HepG2 (cell line): ENCODE results near the gene GOLGA3. TPM values are rescaled to one million over a fixed set of nuclear protein-coding genes. Genes with fewer than 3 reads are reported as not detected.

Experiments used
- BORCS8-MEF2B ChIP-seq: sonication (generic); formaldehyde crosslinking; IDR thresholded peaks from 2 replicates; pipeline ENCODE4 v1.8.0; 2022; ENCODE audit warnings: mild to moderate bottlenecking, missing genetic modification reagents
- EHMT2 ChIP-seq: fragments of 200-600 bp; sonication (generic); IDR thresholded peaks from 2 replicates; pipeline ENCODE4 v1.7.0; 2017; ENCODE audit warnings: antibody characterized with exemption, low read depth, low read length, borderline replicate concordance
- ETV5 ChIP-seq: IDR thresholded peaks from 2 replicates; pipeline ENCODE4 v1.6.1; 2018; ENCODE audit warnings: missing biosample characterization, missing genetic modification reagents, inconsistent platforms, borderline replicate concordance
- FOSL2 ChIP-seq: sonication (generic); formaldehyde crosslinking; IDR thresholded peaks from 2 replicates; pipeline ENCODE4 v1.4.0; 2020; ENCODE audit warnings: missing genetic modification reagents
- HDAC6 ChIP-seq: fragments of 200-600 bp; sonication (generic); IDR thresholded peaks from 2 replicates; pipeline ENCODE4 v1.7.0; 2017; ENCODE audit warnings: mild to moderate bottlenecking, antibody characterized with exemption, low read length, low read depth
- HMGA1 ChIP-seq: sonication (generic); formaldehyde crosslinking; conservative IDR thresholded peaks from 2 replicates; pipeline ENCODE4 v1.4.0; 2020; ENCODE audit warnings: missing genetic modification reagents
- HNF4G ChIP-seq, 2 experiments: sonication (generic) in 1 of 2; formaldehyde crosslinking in 1 of 2; IDR thresholded peaks; 2 replicates each; pipeline versions ENCODE4 v1.4.0 to v1.6.1; 2011 to 2020; ENCODE audit warnings: borderline replicate concordance in 2 of 2, low read depth in 2 of 2, mild to moderate bottlenecking in 2 of 2, low read length in 1 of 2, missing genetic modification reagents in 1 of 2, moderate library complexity in 1 of 2
- JUND ChIP-seq: sonication (generic); formaldehyde crosslinking; IDR thresholded peaks from 2 replicates; pipeline ENCODE4 v1.8.0; 2022; ENCODE audit warnings: mild to moderate bottlenecking, missing genetic modification reagents
- NFE2L1 ChIP-seq: sonication (generic); formaldehyde crosslinking; IDR thresholded peaks from 2 replicates; pipeline ENCODE4 v1.4.0; 2020; ENCODE audit warnings: missing genetic modification reagents, mild to moderate bottlenecking, borderline replicate concordance
- RFX5 ChIP-seq: IDR thresholded peaks from 2 replicates; pipeline ENCODE4 v1.6.1; 2011; ENCODE audit warnings: low read depth, low read length, improper control_type of control experiment
- SETDB1 ChIP-seq: sonication (generic); formaldehyde crosslinking; IDR thresholded peaks from 2 replicates; pipeline ENCODE4 v1.5.1; 2020; ENCODE audit warnings: missing genetic modification reagents, mild to moderate bottlenecking, borderline replicate concordance
- STAT5B ChIP-seq: sonication (generic); formaldehyde crosslinking; IDR thresholded peaks from 2 replicates; pipeline ENCODE4 v1.4.0; 2020; ENCODE audit warnings: missing genetic modification reagents
- TCF7L2 ChIP-seq: IDR thresholded peaks from 2 replicates; pipeline ENCODE4 v1.6.1; 2011; ENCODE audit warnings: mild to moderate bottlenecking, low read depth, low read length, moderate library complexity
- ZBTB20 ChIP-seq: sonication (generic); formaldehyde crosslinking; IDR thresholded peaks from 2 replicates; pipeline ENCODE4 v1.8.1; 2023; ENCODE audit warnings: missing genetic modification reagents, low read depth, mild to moderate bottlenecking, borderline replicate concordance
- ZFP37 ChIP-seq: sonication (generic); formaldehyde crosslinking; IDR thresholded peaks from 2 replicates; pipeline ENCODE4 v1.4.0; 2020; ENCODE audit warnings: missing genetic modification reagents, borderline replicate concordance
- ZNF33A ChIP-seq: sonication (generic); formaldehyde crosslinking; IDR thresholded peaks from 2 replicates; pipeline ENCODE4 v1.5.1; 2020; ENCODE audit warnings: missing genetic modification reagents, mild to moderate bottlenecking, moderate library complexity, borderline replicate concordance
- ZNF670 ChIP-seq: sonication (generic); formaldehyde crosslinking; IDR thresholded peaks from 2 replicates; pipeline ENCODE4 v1.8.0; 2022; ENCODE audit warnings: mild to moderate bottlenecking, missing genetic modification reagents, borderline replicate concordance
- ZNF782 ChIP-seq: sonication (generic); formaldehyde crosslinking; IDR thresholded peaks from 2 replicates; pipeline ENCODE4 v1.4.0; 2020; ENCODE audit warnings: missing genetic modification reagents, mild to moderate bottlenecking, borderline replicate concordance
- polyA plus RNA-seq, 8 experiments: library from polyadenylated mRNA; depleted of rRNA in 3 of 8; stranded (reverse) in 7 of 8; unstranded in 1 of 8; fragments of >200 nt; fragmentation: Illumina TruSeq in 4 of 8; extraction: Trizol in 4 of 8; gene quantifications; 2 replicates each; pipeline versions ENCODE4 v1.2.1 to v1.2.3, GENCODE V29; 2011 to 2016; ENCODE audit warnings: low read depth in 4 of 8, missing spikeins in 1 of 8, mixed read lengths in 1 of 8; ENCODE audit not compliant: insufficient read depth in 1 of 8
- total RNA-seq, 5 experiments: library from RNA; depleted of rRNA; stranded (reverse); fragments of >200 nt; fragmentation: Illumina TruSeq; extraction: Trizol; gene quantifications; 2 replicates each; pipeline ENCODE4 v1.2.3, GENCODE V29; 2016; ENCODE audit warnings: low read depth in 1 of 5
- TF ChIP-seq, protein P1 (sequence below): sonication (generic); formaldehyde crosslinking; IDR thresholded peaks from 2 replicates; pipeline ENCODE4 v1.9.0; 2021; ENCODE audit warnings: missing genetic modification reagents, mild to moderate bottlenecking, borderline replicate concordance
- TF ChIP-seq, protein P2 (sequence below): IDR thresholded peaks from 2 replicates; pipeline ENCODE4 v1.6.1; 2016; ENCODE audit warnings: mild to moderate bottlenecking, missing biosample characterization, missing genetic modification reagents
- TF ChIP-seq, protein P3 (sequence below): sonication (generic); formaldehyde crosslinking; IDR thresholded peaks from 2 replicates; pipeline ENCODE4 v1.8.0; 2022; ENCODE audit warnings: missing genetic modification reagents, mild to moderate bottlenecking, borderline replicate concordance
- TF ChIP-seq, protein P4 (sequence below): sonication (generic); formaldehyde crosslinking; IDR thresholded peaks from 2 replicates; pipeline ENCODE4 v1.5.0; 2020; ENCODE audit warnings: missing genetic modification reagents, mild to moderate bottlenecking, borderline replicate concordance
- TF ChIP-seq, protein P5 (sequence below): sonication (generic); formaldehyde crosslinking; IDR thresholded peaks from 2 replicates; pipeline ENCODE4 v1.4.0; 2020; ENCODE audit warnings: missing genetic modification reagents

The GOLGA3 gene
- total and polyA plus RNA-seq, 2 of the 13 experiments (the other 11 are each of a cell fraction or from before 2014, with no cell fraction given), result 22.0 to 43.0 TPM

GRCh38 chr12:132761921-132762583 is 66.6 kb downstream of the GOLGA3 start (continued):
- TF ChIP-seq, protein P1, sequence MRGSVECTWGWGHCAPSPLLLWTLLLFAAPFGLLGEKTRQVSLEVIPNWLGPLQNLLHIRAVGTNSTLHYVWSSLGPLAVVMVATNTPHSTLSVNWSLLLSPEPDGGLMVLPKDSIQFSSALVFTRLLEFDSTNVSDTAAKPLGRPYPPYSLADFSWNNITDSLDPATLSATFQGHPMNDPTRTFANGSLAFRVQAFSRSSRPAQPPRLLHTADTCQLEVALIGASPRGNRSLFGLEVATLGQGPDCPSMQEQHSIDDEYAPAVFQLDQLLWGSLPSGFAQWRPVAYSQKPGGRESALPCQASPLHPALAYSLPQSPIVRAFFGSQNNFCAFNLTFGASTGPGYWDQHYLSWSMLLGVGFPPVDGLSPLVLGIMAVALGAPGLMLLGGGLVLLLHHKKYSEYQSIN (CRISPR knock-in tag), result no peak
- TF ChIP-seq, protein P2, sequence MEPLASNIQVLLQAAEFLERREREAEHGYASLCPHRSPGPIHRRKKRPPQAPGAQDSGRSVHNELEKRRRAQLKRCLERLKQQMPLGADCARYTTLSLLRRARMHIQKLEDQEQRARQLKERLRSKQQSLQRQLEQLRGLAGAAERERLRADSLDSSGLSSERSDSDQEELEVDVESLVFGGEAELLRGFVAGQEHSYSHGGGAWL (CRISPR knock-in tag), result no peak
- TF ChIP-seq TCF7L2, result no peak
- TF ChIP-seq ZNF670 (CRISPR knock-in tag), result peak; percentile 59; the same call in 1 of the 2 replicates
- TF ChIP-seq ETV5 (CRISPR knock-in tag), result peak; percentile 57; the same call in 1 of the 2 replicates
- peak; percentile 49; the same call in 1 of the 2 replicates for TF ChIP-seq JUND (CRISPR knock-in tag)
- TF ChIP-seq SETDB1 (CRISPR knock-in tag), result no peak
- TF ChIP-seq ZFP37 (CRISPR knock-in tag), result no peak
- TF ChIP-seq ZNF782 (CRISPR knock-in tag), result no peak; the same call in 1 of the 2 replicates
- TF ChIP-seq, protein P3, sequence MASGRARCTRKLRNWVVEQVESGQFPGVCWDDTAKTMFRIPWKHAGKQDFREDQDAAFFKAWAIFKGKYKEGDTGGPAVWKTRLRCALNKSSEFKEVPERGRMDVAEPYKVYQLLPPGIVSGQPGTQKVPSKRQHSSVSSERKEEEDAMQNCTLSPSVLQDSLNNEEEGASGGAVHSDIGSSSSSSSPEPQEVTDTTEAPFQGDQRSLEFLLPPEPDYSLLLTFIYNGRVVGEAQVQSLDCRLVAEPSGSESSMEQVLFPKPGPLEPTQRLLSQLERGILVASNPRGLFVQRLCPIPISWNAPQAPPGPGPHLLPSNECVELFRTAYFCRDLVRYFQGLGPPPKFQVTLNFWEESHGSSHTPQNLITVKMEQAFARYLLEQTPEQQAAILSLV, result no peak
- 0 out of 2 replicates have a peak, but pooled peaks have one; percentile 35 for TF ChIP-seq NFE2L1 (CRISPR knock-in tag)
- no peak for TF ChIP-seq HDAC6
- TF ChIP-seq EHMT2, result no peak
- no peak for TF ChIP-seq HMGA1
- TF ChIP-seq, protein P4, sequence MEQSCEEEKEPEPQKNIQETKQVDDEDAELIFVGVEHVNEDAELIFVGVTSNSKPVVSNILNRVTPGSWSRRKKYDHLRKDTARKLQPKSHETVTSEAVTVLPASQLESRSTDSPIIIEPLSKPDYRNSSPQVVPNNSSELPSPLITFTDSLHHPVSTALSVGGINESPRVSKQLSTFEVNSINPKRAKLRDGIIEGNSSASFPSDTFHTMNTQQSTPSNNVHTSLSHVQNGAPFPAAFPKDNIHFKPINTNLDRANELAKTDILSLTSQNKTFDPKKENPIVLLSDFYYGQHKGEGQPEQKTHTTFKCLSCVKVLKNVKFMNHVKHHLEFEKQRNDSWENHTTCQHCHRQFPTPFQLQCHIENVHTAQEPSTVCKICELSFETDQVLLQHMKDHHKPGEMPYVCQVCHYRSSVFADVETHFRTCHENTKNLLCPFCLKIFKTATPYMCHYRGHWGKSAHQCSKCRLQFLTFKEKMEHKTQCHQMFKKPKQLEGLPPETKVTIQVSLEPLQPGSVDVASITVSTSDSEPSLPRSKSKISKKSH (CRISPR knock-in tag), result peak; percentile 63; the same call in 1 of the 2 replicates
- TF ChIP-seq BORCS8-MEF2B (CRISPR knock-in tag), result peak; percentile 70; the same call in 1 of the 2 replicates
- TF ChIP-seq ZNF33A, result no peak
- no peak for TF ChIP-seq RFX5
- TF ChIP-seq STAT5B (CRISPR knock-in tag), result no peak
- TF ChIP-seq HNF4G (IDR thresholded peaks at IDR 0.05; ENCODE audit: borderline replicate concordance, low read depth, low read length), result no peak
- no peak for TF ChIP-seq HNF4G (CRISPR knock-in tag; IDR thresholded peaks at IDR 0.05; ENCODE audit: borderline replicate concordance, low read depth)
- no peak; the same call in 1 of the 2 replicates for TF ChIP-seq FOSL2 (CRISPR knock-in tag)
- peak; percentile 43; the same call in 1 of the 2 replicates for TF ChIP-seq ZBTB20
- TF ChIP-seq, protein P5, sequence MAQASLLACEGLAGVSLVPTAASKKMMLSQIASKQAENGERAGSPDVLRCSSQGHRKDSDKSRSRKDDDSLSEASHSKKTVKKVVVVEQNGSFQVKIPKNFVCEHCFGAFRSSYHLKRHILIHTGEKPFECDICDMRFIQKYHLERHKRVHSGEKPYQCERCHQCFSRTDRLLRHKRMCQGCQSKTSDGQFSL (CRISPR knock-in tag), result no peak
